ENCODE data around the gene AP5M1. TPM values are rescaled to one million over a fixed set of nuclear protein-coding genes. Genes with fewer than 3 reads are reported as not detected.

The AP5M1 gene
- total and polyA plus RNA-seq, 2 of the 13 experiments (the other 11 are each of a cell fraction or from before 2014, with no cell fraction given): 14.8 to 35.0 TPM

DNA sequence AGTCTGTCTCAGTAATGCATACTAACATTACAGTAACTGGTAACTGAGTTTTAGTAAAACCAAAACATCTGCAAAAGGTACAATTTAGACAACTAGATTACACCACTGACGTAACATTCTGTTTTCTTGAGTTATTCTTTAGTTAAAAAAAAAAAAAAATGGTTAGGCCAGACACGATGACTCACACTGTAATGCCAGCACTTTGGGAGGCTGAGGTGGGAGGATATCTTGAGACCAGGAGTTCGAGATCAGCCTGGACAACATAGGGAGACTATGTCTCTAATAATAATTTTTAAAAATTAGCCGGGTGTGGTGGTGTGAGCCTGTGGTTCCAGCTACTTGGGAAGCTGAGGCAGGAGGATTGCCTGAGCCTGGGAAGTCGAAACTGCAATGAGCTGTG lies 34.1 kb downstream of the AP5M1 start (continued):
- TF ChIP-seq ZNF724P (CRISPR knock-in tag; IDR thresholded peaks at IDR 0.05; ENCODE audit: borderline replicate concordance): no peak
- no peak for TF ChIP-seq ZNF660 (CRISPR knock-in tag; IDR thresholded peaks at IDR 0.05; ENCODE audit: borderline replicate concordance, low read depth)
- TF ChIP-seq MTA1 (CRISPR knock-in tag; IDR thresholded peaks at IDR 0.05; ENCODE audit: borderline replicate concordance): no peak
- no peak for TF ChIP-seq HCFC1 (IDR thresholded peaks at IDR 0.05; ENCODE audit: low read depth, low read length)
- no peak for TF ChIP-seq SRF (IDR thresholded peaks at IDR 0.05; ENCODE audit: low read depth, low read length)
- TF ChIP-seq ATF4 (CRISPR knock-in tag; IDR thresholded peaks at IDR 0.05): no peak
- no peak for TF ChIP-seq TRIM22 (IDR thresholded peaks at IDR 0.05)
- no peak for TF ChIP-seq STAG1 (CRISPR knock-in tag; IDR thresholded peaks at IDR 0.05)
- TF ChIP-seq ZNF12 (CRISPR knock-in tag; IDR thresholded peaks at IDR 0.05): no peak
- no peak for TF ChIP-seq NR3C1 (CRISPR knock-in tag; IDR thresholded peaks at IDR 0.05)
- no peak for TF ChIP-seq ZNF264 (CRISPR knock-in tag; IDR thresholded peaks at IDR 0.05)

GRCh38 chr14:57314396-57315089 lies 45.8 kb downstream of the AP5M1 start:
- CTCF ChIA-PET (ENCODE audit: low intra/inter-chr PET ratio, low total read pairs): no interaction called here
- H3K4me3 ChIP-seq (replicated peaks in 1 of 3; ENCODE audit: insufficient read depth in 1 of 3, low read depth in 2 of 3, low read length in 3 of 3): no peak overlapping the region
- FAIRE-seq (no peak), ATAC-seq (no peak), DNase-seq (ENCODE audit: low spot score) (no peak)
- H3K36me3 ChIP-seq (replicated peaks in 1 of 2; ENCODE audit: control insufficient read depth in 1 of 2, insufficient read depth in 2 of 2, low read length in 2 of 2): no peaks in the 10 kb centered on the region
- no peak overlapping the region for H3K9ac ChIP-seq (ENCODE audit: insufficient read depth, low read depth, low read length)
- in situ Hi-C loops (cut with HindIII; ENCODE audit: extremely low pct_ligation_motif_present, low pct_unique_long_range_greater_than_20kb) (loop anchor here (5.0 kb wide), 1 partner anchor 822 kb away; no protein-coding TSS in a partner anchor), intact Hi-C loops (cut with micrococcal nuclease; ENCODE audit: unreplicated experiment) (loop anchor here (5.0 kb wide), 1 partner anchor 247 kb away; no protein-coding TSS in a partner anchor)
- H4K20me1 ChIP-seq (ENCODE audit: insufficient read depth, low read length): no peaks in the 10 kb centered on the region
- TF ChIP-seq ZFAT (CRISPR knock-in tag; conservative IDR thresholded peaks at IDR 0.05) (no peak), TAF1 (CRISPR knock-in tag; IDR thresholded peaks at IDR 0.05) (no peak), NFIB (CRISPR knock-in tag; IDR thresholded peaks at IDR 0.05; ENCODE audit: borderline replicate concordance) (no peak), ZNF44 (CRISPR knock-in tag; IDR thresholded peaks at IDR 0.05) (no peak), NFE2 (CRISPR knock-in tag; IDR thresholded peaks at IDR 0.05) (no peak), PAX8 (CRISPR knock-in tag; IDR thresholded peaks at IDR 0.05; ENCODE audit: borderline replicate concordance) (no peak)
- TF ChIP-seq, protein P1, sequence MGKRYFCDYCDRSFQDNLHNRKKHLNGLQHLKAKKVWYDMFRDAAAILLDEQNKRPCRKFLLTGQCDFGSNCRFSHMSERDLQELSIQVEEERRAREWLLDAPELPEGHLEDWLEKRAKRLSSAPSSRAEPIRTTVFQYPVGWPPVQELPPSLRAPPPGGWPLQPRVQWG (CRISPR knock-in tag; IDR thresholded peaks at IDR 0.05; ENCODE audit: borderline replicate concordance, low read depth): no peak
- TF ChIP-seq, protein P2, sequence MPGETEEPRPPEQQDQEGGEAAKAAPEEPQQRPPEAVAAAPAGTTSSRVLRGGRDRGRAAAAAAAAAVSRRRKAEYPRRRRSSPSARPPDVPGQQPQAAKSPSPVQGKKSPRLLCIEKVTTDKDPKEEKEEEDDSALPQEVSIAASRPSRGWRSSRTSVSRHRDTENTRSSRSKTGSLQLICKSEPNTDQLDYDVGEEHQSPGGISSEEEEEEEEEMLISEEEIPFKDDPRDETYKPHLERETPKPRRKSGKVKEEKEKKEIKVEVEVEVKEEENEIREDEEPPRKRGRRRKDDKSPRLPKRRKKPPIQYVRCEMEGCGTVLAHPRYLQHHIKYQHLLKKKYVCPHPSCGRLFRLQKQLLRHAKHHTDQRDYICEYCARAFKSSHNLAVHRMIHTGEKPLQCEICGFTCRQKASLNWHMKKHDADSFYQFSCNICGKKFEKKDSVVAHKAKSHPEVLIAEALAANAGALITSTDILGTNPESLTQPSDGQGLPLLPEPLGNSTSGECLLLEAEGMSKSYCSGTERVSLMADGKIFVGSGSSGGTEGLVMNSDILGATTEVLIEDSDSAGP (CRISPR knock-in tag; IDR thresholded peaks at IDR 0.05; ENCODE audit: borderline replicate concordance): no peak
- no peak overlapping the region for H3K4me2 ChIP-seq (ENCODE audit: low read depth, low read length)
- H3K79me2 ChIP-seq (ENCODE audit: insufficient read depth, low read length): no peaks in the 10 kb centered on the region
- no peaks in the 10 kb centered on the region for H3K4me1 ChIP-seq (ENCODE audit: insufficient read depth, low read length)
- H3K27ac ChIP-seq (ENCODE audit: extremely low read length, insufficient read depth, low read length): no peak overlapping the region
- no peak overlapping the region for H2AFZ ChIP-seq (ENCODE audit: low read length)
- POLR2A ChIA-PET: no interaction called here
- WGBS (ENCODE audit: low lambda C conversion rate): 54% methylated on average over 7 of the region's 7 CpGs
- 0 out of 5 replicates have a peak, but pooled peaks cover 0 to under 1% of the 10 kb centered on the region in 2 experiments for H3K27me3 ChIP-seq (ENCODE audit: control insufficient read depth in 1 of 2, insufficient read depth in 2 of 2, low read length in 2 of 2)
- H3K9me3 ChIP-seq (ENCODE audit: low read length): no peaks in the 10 kb centered on the region
- no TSS peak for BruUV-seq (replicated peaks)
